SIG-M5 treated with dmso at 0.1 percent for 504 hours (cell line): ENCODE data around the gene SAMD7.

Experiments used
- DNase-seq: peaks from one replicate; lab custom pipeline; 2025; ENCODE audit not compliant: unreplicated experiment; lab: John Stamatoyannopoulos, UW

The SAMD7 gene

GRCh38 chr3:169911272-169911671, at the start of gene SAMD7:
TSS of gene SAMD7 (plus strand) at chr3:169911572. CDS start at chr3:169919499, 7,927 bp downstream.
- no peak for DNase-seq

- DNase-seq: no peak
These were observed 49.5 kb upstream of the SAMD7 start for GRCh38 chr3:169861871-169862270.

- DNase-seq: peak; percentile 84
These were observed 47.9 kb upstream of the SAMD7 start for GRCh38 chr3:169863458-169863899.

- no peak for DNase-seq
These were observed 47.1 kb upstream of the SAMD7 start for GRCh38 chr3:169864270-169864669.

- DNase-seq: peak; percentile 78
These were observed 46.1 kb upstream of the SAMD7 start for GRCh38 chr3:169865176-169865767.

GRCh38 chr3:169867584-169868210, 43.7 kb upstream of the SAMD7 start:
- no peak for DNase-seq

- no peak for DNase-seq
These were observed 43.0 kb upstream of the SAMD7 start for GRCh38 chr3:169868369-169868768.

GRCh38 chr3:169869484-169870220, 41.7 kb upstream of the SAMD7 start, which contains the start of gene LRRC31:
TSS of gene LRRC31 (minus strand) at chr3:169869935. CDS start at chr3:169869807, 128 bp downstream.
- no peak for DNase-seq

- no peak for DNase-seq
These were observed 40.1 kb upstream of the SAMD7 start for GRCh38 chr3:169871129-169871886.

GRCh38 chr3:169879013-169879557, 32.3 kb upstream of the SAMD7 start:
- DNase-seq: no peak

GRCh38 chr3:169879845-169880575, 31.4 kb upstream of the SAMD7 start:
- DNase-seq: no peak

- no peak for DNase-seq
These were observed 30.7 kb upstream of the SAMD7 start for GRCh38 chr3:169880576-169881250.

GRCh38 chr3:169886671-169887070, 24.7 kb upstream of the SAMD7 start:
- no peak for DNase-seq

GRCh38 chr3:169891886-169892285, 19.5 kb upstream of the SAMD7 start:
- DNase-seq: no peak

GRCh38 chr3:169894110-169894509, 17.3 kb upstream of the SAMD7 start:
- no peak for DNase-seq

- no peak for DNase-seq
These were observed 16.3 kb upstream of the SAMD7 start for GRCh38 chr3:169895072-169895471.

GRCh38 chr3:169897284-169897683, 14.1 kb upstream of the SAMD7 start:
- no peak for DNase-seq

GRCh38 chr3:169901453-169901852, 9.9 kb upstream of the SAMD7 start:
- no peak for DNase-seq

GRCh38 chr3:169905404-169905803, 6.0 kb upstream of the SAMD7 start:
- DNase-seq: no peak

- DNase-seq: no peak
These were observed 3.9 kb upstream of the SAMD7 start for GRCh38 chr3:169907476-169907875.
